Measurements from ENCODE around the gene EEF1B2.
A peak's percentile ranks its signal among the peaks of the same experiment; 100 is the strongest.
"Not testable (repeated sequence)": the region's sequence is repeated elsewhere in the genome, so short reads cannot be mapped to it uniquely, and the experiment has no call there.

Gene EEF1B2

DNA sequence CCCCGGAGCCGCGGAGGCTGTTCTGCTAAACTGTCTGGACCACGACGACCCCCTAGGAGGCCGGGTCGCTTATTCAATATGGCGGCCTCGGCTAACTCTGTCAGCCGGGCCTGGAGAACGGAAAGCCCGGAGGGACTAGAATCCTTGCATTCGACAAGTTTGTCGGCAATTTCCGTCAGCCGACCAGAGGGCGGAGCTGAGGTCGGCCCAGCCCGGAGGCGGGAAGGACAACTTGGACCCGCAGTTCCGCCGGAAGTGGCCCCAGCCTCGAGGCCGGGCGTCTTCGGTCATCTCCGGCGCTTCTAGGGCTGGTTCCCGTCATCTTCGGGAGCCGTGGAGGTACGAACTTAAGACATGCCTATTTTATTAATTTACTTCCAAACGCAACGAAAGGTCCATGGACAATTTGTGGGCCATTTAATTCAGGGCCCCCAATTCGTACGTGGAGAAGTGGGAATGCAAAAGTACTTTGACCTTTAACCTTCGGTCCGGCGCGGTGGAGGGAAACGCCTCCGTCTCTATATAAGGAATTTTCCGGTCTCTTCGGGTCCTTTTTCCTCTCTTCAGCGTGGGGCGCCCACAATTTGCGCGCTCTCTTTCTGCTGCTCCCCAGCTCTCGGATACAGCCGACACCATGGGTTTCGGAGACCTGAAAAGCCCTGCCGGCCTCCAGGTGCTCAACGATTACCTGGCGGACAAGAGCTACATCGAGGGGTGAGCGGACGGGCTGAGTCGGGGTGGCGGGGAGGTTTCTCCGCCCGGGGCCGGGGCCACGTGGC lies at the start of gene EEF1B2, which contains the start of gene NDUFS1:
TSS of gene EEF1B2 (plus strand) at position 550 of the 779 bp plus-strand sequence. CDS start at position 635, 85 bp downstream.
TSS of gene NDUFS1 (minus strand) at position 99 of the 779 bp plus-strand sequence. CDS start 5,766 bp downstream, outside the sequence.
- DNase-seq: peak; percentile 97

DNA sequence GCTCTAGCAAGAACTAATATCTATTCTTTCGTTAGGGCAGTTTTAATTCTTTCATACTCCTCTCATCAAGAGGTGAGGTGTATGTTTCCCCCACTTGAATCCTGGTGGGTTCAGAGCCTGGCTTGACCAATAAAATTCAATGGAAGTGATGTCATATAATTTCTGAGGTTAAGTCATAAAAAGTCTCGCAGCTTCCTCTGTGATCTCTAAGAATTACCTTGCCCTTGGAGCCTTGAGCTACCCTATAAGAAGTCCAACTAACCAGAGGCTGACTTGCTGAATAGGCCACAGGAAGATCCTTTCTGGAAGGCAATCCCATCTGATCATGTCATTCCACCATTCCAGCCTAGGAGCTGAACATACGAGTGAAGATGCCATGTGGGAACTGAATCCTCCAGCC lies 47.6 kb upstream of the EEF1B2 start:
- no peak for DNase-seq

DNA sequence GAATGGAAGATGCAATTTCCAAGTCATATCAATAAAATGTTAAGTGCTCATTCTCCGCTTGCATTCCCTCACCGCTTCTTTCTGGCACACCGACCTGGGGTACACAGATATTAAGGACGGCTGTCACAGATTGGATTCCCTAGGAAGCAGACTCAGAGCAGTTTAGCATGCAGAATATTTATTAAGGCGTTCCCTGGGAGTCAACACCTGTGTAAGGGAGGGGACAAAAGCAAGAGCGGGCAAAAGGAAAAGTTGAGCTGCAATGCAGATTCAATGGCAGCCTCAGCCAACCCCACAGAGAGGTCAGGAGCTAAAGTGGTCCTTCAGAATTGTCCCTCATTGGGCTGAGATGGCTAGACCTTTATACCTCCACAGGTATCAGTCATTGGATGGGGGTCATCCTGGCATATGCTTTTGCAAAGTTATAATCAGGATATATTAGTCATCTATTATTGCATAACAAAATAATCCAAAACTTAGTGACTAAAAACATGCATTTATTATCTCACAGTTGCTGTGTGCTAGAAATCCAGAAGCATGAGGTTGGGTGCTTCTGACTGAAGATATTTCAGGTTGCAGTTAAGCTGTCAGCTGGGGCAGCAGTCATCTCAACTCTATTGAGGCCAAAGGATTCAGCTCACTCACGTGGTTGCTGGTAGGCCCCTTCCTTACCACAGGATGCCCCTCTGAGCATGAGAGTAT lies 46.7 kb upstream of the EEF1B2 start:
- DNase-seq: no peak

DNA sequence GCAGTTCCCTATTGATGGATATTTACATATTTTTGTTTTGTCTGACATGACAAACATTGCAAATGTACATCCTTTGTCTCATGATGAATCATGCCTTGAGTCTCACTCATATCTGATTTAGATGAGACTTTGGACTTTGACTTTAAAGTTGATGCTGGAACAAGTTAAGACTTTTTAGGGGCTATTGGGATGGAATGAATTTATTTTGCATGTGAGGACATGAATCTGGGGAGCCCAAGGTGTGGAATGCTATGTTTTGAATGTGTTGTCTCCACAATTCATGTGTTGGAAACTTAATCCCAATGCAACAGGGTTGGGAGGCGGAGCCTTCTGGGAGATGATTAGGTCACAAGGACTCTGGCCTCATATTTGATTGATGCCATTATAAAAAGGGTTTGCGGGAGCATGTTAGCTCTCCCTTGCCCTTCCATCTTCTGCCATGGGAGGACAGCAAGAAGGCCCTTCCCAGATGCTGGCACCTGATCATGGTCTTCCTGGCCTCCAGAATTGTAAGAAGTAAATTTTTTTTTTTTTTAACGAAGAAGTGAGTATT lies 44.6 kb upstream of the EEF1B2 start:
- no peak for DNase-seq

DNA sequence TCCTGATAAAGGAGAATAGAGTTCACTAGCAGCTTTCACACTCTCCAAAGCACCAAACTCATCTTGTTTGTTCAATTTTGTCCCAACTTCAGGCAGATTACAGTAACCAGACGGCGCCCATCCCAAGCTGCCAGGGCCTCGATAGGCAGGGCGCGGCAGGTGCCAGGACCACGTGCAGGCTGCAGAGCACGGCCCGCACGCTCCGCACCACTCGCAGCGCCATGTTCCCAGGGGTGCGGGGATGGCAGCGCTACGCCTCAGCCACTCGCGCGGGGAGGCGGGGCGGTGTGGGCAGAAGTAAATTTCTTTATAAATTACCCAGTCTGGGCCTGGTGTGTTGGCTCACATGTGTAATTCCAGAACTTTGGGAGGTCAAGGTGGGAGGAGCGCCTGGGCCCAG lies 43.4 kb upstream of the EEF1B2 start:
- DNase-seq: no peak

DNA sequence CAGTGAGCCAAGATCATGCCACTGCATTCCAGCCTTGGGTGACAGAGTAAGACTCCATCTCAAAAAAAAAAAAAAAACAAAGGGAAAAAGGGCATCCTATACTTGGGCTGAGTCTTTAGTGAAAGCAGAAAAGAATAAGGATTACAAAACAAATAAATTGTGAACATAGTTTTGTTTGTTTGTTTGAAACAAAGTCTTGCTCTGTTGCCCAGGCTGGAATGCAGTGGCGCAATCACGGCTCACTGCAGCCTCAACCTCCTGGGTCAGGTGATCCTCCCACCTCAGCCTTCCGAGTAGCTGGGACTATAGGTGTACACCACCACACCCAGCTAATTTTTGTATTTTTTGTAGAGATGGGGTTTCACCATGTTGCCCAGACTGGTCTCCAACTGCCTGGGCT lies 37.1 kb upstream of the EEF1B2 start:
- not testable (repeated sequence) for DNase-seq

DNA sequence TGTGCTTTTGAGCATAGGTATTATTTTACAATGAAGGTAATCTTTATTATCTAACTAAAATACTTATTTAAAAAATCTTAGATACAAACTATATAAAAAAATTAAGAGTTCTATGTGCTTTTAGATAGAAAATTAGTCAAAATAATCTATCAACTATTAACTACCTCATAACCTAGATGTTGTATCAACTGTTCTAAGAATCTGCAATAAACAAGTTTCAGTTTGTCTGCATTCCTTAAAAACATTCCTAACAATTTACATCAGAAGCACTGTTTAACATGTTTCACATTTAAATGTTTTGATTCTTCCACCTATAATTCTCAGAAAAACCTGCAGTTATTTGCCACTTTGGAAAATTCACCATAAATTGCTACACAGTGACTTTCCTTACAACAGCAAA lies 33.8 kb upstream of the EEF1B2 start:
- DNase-seq: no peak

DNA sequence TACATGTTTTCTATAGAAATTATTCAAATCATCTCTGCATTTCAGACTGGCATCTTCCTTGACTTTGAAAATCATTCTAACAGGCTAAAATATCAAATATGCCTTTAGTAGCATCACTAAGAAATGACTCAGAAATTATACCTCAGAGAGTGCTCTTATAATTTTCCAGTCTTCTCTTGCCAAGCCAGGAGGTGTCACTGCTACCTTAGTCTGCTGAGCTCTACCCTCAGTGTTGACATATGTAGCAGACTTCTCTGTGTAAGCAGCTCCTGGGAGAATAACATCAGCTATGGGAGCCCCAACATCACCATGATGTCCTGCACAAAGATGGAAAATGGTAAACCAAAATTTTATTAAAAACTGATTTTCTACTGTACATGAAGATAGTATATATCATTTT lies 32.0 kb upstream of the EEF1B2 start:
- no peak for DNase-seq

DNA sequence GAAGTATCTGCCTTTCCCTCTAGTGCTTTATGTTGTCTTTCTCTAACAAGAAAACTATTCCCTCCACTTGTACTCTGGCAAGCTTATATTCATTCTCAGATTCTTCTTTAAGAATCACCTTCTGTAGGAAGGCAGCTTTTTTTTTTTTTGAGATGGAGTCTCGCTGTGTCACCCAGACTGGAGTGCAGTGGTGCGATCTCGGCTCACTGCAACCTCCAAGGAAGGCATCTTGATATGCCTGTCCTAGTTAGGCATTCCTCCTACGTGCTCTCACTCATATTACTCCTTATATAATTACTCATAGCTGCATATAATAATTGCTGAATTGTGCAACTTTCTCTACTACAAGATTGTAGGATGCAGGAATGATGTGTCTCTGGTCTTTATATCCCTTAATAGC lies 16.2 kb upstream of the EEF1B2 start:
- no peak for DNase-seq

DNA sequence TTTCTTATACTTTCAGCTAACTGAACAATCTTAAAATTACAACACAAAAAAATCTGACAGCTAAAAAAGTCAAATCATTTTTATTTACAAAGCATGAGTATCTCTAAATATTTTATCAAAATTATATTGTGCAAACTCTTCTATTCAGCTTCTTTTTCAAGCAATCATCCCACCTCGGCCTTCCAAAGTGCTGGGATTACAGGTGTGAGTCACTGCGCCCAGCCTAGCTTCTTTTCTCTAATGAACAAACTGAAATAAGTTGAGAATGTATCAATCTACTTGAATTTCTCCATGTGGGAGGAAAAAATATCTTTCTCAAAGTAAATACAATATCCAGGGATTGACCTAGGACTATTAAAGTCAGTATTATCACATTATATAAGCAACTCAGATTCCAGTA lies 15.3 kb upstream of the EEF1B2 start:
- no peak for DNase-seq

DNA sequence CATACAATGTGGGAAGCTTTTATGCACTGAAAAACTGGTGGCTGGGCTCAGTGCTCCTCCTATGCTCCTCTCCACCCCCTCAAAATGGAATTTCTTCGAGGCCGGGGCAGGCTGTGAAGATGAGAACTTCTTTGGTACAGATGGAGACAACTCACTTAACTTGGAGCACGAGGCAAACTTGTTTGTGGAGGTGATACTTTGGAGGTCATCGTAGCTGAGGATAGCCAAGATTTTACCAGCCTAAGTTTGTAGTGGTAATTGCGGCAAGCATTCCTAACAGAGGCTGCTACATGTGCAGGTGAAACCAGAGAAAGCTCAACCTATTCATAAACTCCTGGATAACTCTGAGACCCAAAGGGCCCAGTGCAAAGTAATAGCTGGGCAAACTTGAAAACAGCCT lies 14.0 kb upstream of the EEF1B2 start:
- DNase-seq: no peak

DNA sequence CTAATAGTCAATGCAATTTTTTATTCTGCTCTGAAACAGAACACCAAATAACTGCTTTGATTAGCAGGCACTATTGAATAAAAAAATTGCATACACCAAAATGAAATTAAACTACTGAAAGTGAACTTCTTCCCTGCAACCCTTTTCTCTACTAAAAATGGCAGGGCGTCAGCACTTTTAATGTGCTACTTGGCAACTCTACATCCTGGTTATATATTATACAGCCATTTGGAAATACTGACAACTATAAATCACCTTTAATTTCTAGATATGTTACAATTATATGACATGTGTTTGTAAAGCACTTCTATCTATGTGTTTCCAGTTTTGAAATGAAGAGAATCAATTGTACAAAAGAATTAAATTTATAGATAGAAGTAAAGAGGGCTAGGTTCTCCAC lies 10.4 kb upstream of the EEF1B2 start:
- no peak for DNase-seq

DNA sequence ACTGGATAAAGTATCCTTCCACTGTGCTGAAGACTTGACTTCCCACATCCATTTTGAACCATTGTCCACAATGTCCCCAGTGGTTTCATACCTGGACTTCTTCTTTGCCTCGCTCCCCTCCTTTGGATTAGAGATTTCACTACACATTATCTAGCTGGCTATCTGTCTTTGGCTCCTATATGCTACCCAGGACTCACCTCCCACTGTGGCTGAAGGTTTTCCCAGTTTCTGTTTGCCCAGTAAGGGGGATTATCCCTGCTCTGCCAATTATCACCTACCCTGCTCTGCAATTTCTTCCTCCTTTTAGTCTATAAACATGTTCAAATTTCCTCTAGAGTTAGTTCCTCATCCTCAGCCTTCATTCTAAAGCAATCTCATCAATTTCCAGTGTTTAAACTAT lies 9.5 kb upstream of the EEF1B2 start:
- DNase-seq: no peak

DNA sequence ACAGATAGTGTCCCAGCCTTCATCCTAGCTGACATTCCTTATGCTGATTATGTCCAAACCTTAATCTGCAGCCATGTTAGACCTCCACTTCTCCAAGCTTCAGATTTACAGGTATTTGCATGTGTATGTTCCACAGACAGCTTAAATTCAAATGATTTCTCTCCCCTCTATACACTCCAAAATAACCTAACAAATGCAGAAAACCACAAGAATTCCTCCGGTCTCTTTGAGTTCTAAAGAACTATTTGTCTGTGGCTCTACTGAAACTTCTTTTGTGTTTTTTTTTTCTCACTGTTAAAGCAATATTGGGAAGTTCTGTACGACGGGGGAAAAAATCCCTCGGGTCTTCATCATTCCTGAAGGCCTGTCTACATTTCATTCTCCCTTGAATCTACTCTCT lies 9.1 kb upstream of the EEF1B2 start:
- no peak for DNase-seq

DNA sequence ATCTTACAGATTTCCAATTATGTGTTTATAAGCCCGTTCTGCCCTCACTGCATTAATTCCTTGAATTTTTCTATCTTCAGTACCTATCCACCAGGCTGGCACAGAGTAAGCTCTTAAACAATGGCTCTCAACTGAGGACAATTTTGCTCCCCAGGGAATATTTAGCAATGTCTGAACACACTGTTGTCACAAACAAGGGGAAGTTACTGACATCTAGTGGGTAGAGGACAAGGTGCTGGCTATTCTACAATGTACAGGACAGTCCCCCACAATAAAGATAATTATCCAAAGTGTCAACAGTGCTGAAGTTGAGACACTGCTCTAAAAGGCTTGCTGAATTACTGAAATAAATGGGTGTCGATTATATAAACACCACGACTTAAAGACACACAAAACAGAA lies 5.5 kb upstream of the EEF1B2 start:
- DNase-seq: no peak

DNA sequence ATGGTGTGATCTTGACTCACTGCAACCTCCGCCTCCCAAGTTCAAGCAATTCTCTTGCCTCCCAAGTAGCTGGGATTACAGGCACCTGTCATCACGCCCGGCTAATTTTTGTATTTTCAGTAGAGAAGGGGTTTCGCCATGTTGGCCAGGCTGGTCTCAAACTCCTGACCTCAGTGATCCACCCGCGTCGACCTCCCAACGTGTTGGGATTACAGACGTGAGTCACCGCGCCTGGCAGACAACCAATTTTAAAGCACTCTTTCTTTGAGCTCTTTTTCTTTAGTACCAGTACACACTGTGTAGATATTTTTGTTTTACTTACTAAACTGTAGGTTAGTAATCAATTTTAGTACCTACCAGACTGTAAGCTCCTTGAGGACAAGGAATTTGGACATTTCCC lies 2.7 kb upstream of the EEF1B2 start:
- not testable (repeated sequence) for DNase-seq

DNA sequence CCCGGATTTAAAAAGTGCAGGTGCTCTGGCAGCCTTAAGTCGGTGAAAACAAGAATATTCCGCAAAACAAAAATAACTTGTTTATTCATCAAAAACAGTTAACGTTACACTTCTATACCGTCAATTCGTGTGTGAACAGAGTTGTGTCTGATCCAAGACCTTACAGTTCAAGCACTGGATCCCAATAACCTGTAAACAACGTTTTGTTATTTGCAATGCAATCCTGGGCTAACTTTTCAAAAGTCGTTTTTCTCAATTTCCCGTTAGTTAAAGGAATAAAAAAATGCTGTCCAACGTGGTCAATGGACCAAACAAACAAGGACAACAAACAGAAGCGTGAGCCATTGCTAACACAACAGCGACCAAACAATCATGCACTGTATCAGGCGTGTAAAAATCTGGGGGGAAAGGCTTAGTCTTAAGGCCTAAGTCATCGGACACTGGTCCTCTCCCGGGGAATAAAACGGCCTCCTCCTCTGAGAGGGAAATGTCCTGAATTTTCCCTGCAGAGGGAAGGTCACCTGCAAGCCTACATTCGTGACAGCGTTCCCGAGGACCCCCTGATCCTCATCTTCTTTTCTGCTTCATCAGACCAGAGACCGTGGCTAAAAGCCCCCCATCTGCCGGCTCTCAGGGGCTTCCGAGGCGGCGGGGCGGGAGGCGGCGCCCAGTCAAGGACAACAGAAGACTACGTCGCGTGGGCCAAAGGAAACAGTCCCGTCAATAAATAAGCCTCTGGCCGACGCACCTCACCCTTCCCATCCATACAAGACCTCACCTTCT lies 941 bp upstream of the EEF1B2 start:
- no peak for DNase-seq

DNA sequence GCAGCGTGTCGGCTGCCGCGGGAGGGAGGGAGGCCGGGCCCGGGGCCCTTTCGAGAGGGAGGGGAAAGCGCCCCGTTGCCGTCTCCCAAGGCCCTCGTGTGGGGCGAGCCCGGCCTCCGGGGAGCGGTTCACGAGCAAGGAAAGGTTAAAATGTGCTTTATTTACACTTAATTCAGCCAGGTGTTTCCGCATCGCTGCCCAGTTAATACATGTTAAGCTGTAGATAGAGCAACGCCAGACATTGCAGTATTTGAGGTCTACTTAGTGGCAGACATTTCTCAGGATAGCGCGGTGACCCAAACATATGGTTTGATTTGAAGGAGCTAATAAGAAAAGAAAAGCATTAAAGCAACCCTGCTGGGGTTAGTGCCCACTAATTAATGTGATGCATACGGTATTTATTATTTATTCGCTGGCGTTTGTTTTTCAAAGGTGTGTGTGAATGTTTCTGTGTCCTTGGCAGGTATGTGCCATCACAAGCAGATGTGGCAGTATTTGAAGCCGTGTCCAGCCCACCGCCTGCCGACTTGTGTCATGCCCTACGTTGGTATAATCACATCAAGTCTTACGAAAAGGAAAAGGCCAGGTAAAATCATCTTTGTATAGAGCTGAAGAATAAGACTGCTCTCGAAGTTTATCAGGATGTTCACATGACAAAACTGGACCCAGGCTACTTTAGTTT lies 571 bp downstream of the EEF1B2 start:
- no peak for DNase-seq

DNA sequence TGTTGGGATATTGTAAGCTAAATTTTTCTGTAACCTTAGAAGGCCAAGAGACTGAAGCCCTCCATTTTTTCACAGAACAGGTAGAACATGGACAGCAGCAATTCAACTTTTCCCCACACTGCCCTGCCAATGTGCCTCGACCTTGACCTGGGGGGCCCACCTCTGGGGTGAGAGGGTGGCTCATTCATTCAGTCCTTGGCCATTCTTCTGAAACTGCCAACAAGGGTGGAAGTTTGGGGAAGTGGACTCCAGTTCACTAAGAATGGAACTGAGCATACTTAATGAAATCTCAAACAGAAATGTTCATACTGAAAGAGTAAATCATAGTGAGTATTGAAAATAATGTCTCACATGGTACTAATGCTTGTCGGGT lies 1.1 kb downstream of the EEF1B2 start:
- DNase-seq: peak; percentile 43

DNA sequence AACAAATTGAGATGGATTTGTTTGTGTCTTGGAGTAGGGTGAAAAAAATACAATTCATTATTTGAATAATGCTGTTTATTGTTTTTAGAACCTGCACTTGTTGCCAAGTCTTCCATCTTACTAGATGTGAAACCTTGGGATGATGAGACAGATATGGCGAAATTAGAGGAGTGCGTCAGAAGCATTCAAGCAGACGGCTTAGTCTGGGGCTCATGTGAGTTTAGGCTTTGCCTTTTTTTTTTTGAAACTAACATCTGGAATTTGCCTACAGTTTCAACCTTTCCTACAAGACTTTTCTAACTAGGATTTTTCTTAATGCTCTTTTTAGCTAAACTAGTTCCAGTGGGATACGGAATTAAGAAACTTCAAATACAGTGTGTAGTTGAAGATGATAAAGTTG lies 2.7 kb downstream of the EEF1B2 start:
- not testable (repeated sequence) for DNase-seq

DNA sequence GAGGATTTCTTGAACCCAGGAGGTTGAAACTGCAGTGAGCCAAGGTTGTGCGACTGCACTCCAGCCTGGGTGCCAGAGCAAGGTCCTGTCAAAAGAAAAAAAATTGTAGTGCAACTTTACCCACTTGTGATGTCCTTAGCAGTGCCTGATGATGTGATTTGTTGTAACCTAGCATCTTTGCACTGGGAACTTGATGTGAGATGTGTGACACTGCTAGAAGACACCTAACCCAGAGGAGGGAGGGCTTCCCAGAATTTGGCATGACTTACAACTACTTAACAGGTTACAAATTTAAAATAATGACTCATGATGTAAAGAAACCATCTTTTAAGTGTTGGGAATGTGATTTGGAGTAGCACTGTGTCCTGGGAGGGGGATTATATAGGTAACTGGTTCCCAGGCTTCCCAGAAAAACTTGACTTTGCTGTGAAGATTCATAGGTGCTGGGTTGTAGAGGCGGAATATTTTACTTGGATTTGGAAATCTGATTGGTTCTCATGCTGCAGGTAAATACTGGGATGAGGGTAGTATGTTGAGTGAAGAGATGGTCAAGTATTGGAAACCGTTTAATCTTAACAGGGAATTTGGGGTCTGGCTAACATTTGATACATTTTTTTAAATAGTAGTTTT lies 3.7 kb downstream of the EEF1B2 start:
- no peak for DNase-seq

DNA sequence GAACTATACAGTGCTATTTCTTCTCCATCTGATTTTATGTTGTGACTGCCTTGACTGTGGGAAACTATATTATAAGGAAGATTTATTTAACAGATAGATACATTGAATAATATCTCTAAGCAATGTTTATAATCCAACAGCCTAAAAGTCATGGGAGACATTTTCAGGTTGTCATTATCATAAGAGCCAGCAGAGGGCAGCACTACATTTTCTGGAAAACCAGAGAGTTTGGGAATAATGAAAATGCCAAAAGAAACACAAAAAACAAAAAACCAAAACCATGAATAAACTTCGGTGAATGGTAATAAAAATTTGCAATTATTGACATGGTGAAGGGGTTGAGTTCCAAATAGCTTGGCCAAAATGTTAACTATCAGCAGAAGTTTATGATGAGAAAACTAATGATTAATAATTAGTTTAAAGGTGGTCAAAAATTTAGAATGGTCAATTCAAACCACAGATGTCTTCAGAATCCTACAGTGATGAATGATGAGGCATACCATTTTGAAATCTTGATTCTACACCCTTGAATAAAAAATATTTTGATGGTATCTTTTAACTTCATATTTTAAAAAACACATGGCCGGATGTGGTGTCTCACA lies 4.7 kb downstream of the EEF1B2 start:
- peak; percentile 48 for DNase-seq
